HepG2 (cell line): ENCODE results near the gene TSC1. TPM values are rescaled to one million over a fixed set of nuclear protein-coding genes. Genes with fewer than 3 reads are reported as not detected.

ENCODE experiments used
- CEBPG ChIP-seq: IDR thresholded peaks from 2 replicates; pipeline ENCODE4 v1.6.1; 2016
- HNF4A ChIP-seq: sonication (generic); formaldehyde crosslinking; IDR thresholded peaks from 2 replicates; pipeline ENCODE4 v1.4.0; 2020; ENCODE audit warnings: missing genetic modification reagents
- LCORL ChIP-seq, 2 experiments: fragments of 450-650 bp in 1 of 2; sonication (generic) in 1 of 2; formaldehyde crosslinking in 1 of 2; IDR thresholded peaks; 2 replicates each; pipeline versions ENCODE4 v1.5.0 to v1.6.1; 2017 to 2020; ENCODE audit warnings: antibody characterized with exemption in 1 of 2, missing genetic modification reagents in 1 of 2
- MAX ChIP-seq: IDR thresholded peaks from 2 replicates; pipeline ENCODE4 v1.6.1; 2012; ENCODE audit warnings: inconsistent platforms
- NONO ChIP-seq, 2 experiments: fragments of 450-650 bp in 1 of 2; sonication (generic) in 1 of 2; formaldehyde crosslinking in 1 of 2; IDR thresholded peaks in 1 of 2; conservative IDR thresholded peaks in 1 of 2; 2 replicates each; pipeline versions ENCODE4 v1.6.1 to v1.8.0; 2017 to 2022; ENCODE audit warnings: mild to moderate bottlenecking in 1 of 2, missing genetic modification reagents in 1 of 2, moderate library complexity in 1 of 2
- PAXIP1 ChIP-seq: sonication (generic); formaldehyde crosslinking; conservative IDR thresholded peaks from 2 replicates; pipeline ENCODE4 v1.4.0; 2020; ENCODE audit warnings: mild to moderate bottlenecking, missing genetic modification reagents, moderate library complexity
- PITX1 ChIP-seq: sonication (generic); formaldehyde crosslinking; IDR thresholded peaks from 2 replicates; pipeline ENCODE4 v1.5.1; 2020; ENCODE audit warnings: mild to moderate bottlenecking, missing genetic modification reagents
- SALL1 ChIP-seq: sonication (generic); formaldehyde crosslinking; IDR thresholded peaks from 2 replicates; pipeline ENCODE4 v1.8.0; 2022; ENCODE audit warnings: mild to moderate bottlenecking, missing genetic modification reagents
- TFDP2 ChIP-seq: sonication (generic); formaldehyde crosslinking; IDR thresholded peaks from 2 replicates; pipeline ENCODE4 v1.4.0; 2020; ENCODE audit warnings: missing genetic modification reagents
- UBTF ChIP-seq: sonication (generic); formaldehyde crosslinking; IDR thresholded peaks from 2 replicates; pipeline ENCODE4 v1.4.0; 2020; ENCODE audit warnings: mild to moderate bottlenecking, missing genetic modification reagents
- ZBED4 ChIP-seq: sonication (generic); formaldehyde crosslinking; IDR thresholded peaks from 2 replicates; pipeline ENCODE4 v1.4.0; 2020; ENCODE audit warnings: missing genetic modification reagents, borderline replicate concordance
- ZBTB10 ChIP-seq: sonication (generic); formaldehyde crosslinking; IDR thresholded peaks from 2 replicates; pipeline ENCODE4 v1.4.0; 2020; ENCODE audit warnings: missing genetic modification reagents, borderline replicate concordance
- ZBTB7B ChIP-seq: sonication (generic); formaldehyde crosslinking; IDR thresholded peaks from 2 replicates; pipeline ENCODE4 v1.4.0; 2020; ENCODE audit warnings: missing genetic modification reagents
- ZNF251 ChIP-seq: sonication (generic); formaldehyde crosslinking; IDR thresholded peaks from 2 replicates; pipeline ENCODE4 v1.9.0; 2021; ENCODE audit warnings: mild to moderate bottlenecking, missing genetic modification reagents
- polyA plus RNA-seq, 8 experiments: library from polyadenylated mRNA; depleted of rRNA in 3 of 8; stranded (reverse) in 7 of 8; unstranded in 1 of 8; fragments of >200 nt; fragmentation: Illumina TruSeq in 4 of 8; extraction: Trizol in 4 of 8; gene quantifications; 2 replicates each; pipeline versions ENCODE4 v1.2.1 to v1.2.3, GENCODE V29; 2011 to 2016; ENCODE audit warnings: low read depth in 4 of 8, missing spikeins in 1 of 8, mixed read lengths in 1 of 8; ENCODE audit not compliant: insufficient read depth in 1 of 8
- total RNA-seq, 5 experiments: library from RNA; depleted of rRNA; stranded (reverse); fragments of >200 nt; fragmentation: Illumina TruSeq; extraction: Trizol; gene quantifications; 2 replicates each; pipeline ENCODE4 v1.2.3, GENCODE V29; 2016; ENCODE audit warnings: low read depth in 1 of 5

The TSC1 gene
- total and polyA plus RNA-seq, 2 of the 13 experiments (the other 11 are each of a cell fraction or from before 2014, with no cell fraction given): 31.6 to 66.1 TPM

GRCh38 chr9:132993511-132993939, 49.1 kb upstream of the TSC1 start (continued):
- TF ChIP-seq ZNF251 (no peak), SALL1 (0 out of 2 replicates have a peak, but pooled peaks have one; percentile 14), LCORL (IDR thresholded peaks at IDR 0.05) (no peak), LCORL (CRISPR knock-in tag; IDR thresholded peaks at IDR 0.05) (peak; percentile 21; the same call in 1 of the 2 replicates), HNF4A (CRISPR knock-in tag) (peak; percentile 46; the same call in 1 of the 2 replicates), NONO (IDR thresholded peaks at IDR 0.05) (no peak), NONO (CRISPR knock-in tag; conservative IDR thresholded peaks at IDR 0.05) (0 out of 2 replicates have a peak, but pooled peaks have one; percentile 12), CEBPG (0 out of 2 replicates have a peak, but pooled peaks have one; percentile 17), TFDP2 (CRISPR knock-in tag) (0 out of 2 replicates have a peak, but pooled peaks have one; percentile 40), ZBED4 (CRISPR knock-in tag) (0 out of 2 replicates have a peak, but pooled peaks have one; percentile 52), ZBTB7B (CRISPR knock-in tag) (0 out of 2 replicates have a peak, but pooled peaks have one; percentile 39), UBTF (CRISPR knock-in tag) (peak; percentile 31; the same call in 1 of the 2 replicates), ZBTB10 (CRISPR knock-in tag) (no peak), PITX1 (CRISPR knock-in tag) (0 out of 2 replicates have a peak, but pooled peaks have one; percentile 28), PAXIP1 (CRISPR knock-in tag) (peak; percentile 53), MAX (peak; percentile 29; the same call in 1 of the 2 replicates)
